OCI-LY7 (cell line): ENCODE measurements around the gene CDC42BPG. TPM values are rescaled to one million over a fixed set of nuclear protein-coding genes. Genes with fewer than 3 reads are reported as not detected.
"Not testable (repeated sequence)": the region's sequence is repeated elsewhere in the genome, so short reads cannot be mapped to it uniquely, and the experiment has no call there.

Experiments used
- BruUV-seq: library from RNA; stranded (reverse); fragments of 400-500 nt; replicated peaks from 2 replicates; lab custom pipeline; 2021; lab: Mats Ljungman, UMichigan
- CTCF ChIA-PET: fragments of 300-600 bp; sonication (Branson Sonifier 250); formaldehyde crosslinking; loops from one replicate; lab custom pipeline; 2022; ENCODE audit warnings: antibody characterized with exemption; ENCODE audit not compliant: unreplicated experiment; lab: Charles Lee
- POLR2A ChIA-PET: fragments of 300-600 bp; sonication (Branson Sonifier 250); formaldehyde crosslinking; loops from one replicate; lab custom pipeline; 2022; ENCODE audit warnings: antibody characterized with exemption; lab: Charles Lee
- DNase-seq: peaks from one replicate; pipeline ENCODE4 v3.0.0-alpha.2; 2015; ENCODE audit warnings: low spot score
- H2AFZ ChIP-seq: fragments of 200-600 bp; sonication (generic), shearing (Covaris generic); 2 replicates; pipeline ENCODE4 v1.6.1; 2014; ENCODE audit warnings: mild to moderate bottlenecking, antibody characterized with exemption, low read length, moderate library complexity
- H3K27ac ChIP-seq: fragments of 200-600 bp; sonication (generic); 2 replicates; pipeline ENCODE4 v1.5.1; 2014; ENCODE audit warnings: mixed run types, low read depth, mild to moderate bottlenecking, moderate library complexity, low read length, inconsistent platforms; ENCODE audit not compliant: poor library complexity, severe bottlenecking
- H3K36me3 ChIP-seq: fragments of 200-600 bp; sonication (generic); 2 replicates; pipeline ENCODE4 v1.6.1; 2014; ENCODE audit warnings: mild to moderate bottlenecking, antibody characterized with exemption, low read length, moderate library complexity, mixed read lengths; ENCODE audit not compliant: insufficient read depth
- H3K4me1 ChIP-seq: fragments of 200-600 bp; sonication (generic); 2 replicates; pipeline ENCODE4 v1.5.1; 2014; ENCODE audit warnings: mild to moderate bottlenecking, low read length; ENCODE audit not compliant: insufficient read depth, poor library complexity, severe bottlenecking
- H3K4me2 ChIP-seq: fragments of 200-600 bp; sonication (generic); 2 replicates; pipeline ENCODE4 v1.6.1; 2014; ENCODE audit warnings: mild to moderate bottlenecking, low read length
- H3K4me3 ChIP-seq: fragments of 200-600 bp; sonication (generic); 2 replicates; pipeline ENCODE4 v1.5.1; 2014; ENCODE audit warnings: mild to moderate bottlenecking, low read depth, low read length; ENCODE audit not compliant: poor library complexity, severe bottlenecking
- H3K79me2 ChIP-seq: fragments of 200-600 bp; sonication (generic); 2 replicates; pipeline ENCODE4 v1.6.1; 2016; ENCODE audit warnings: low read depth, mild to moderate bottlenecking, low read length, moderate library complexity, mixed read lengths; ENCODE audit not compliant: insufficient read depth
- H3K9me2 ChIP-seq: fragments of 200-600 bp; sonication (generic); 2 replicates; pipeline ENCODE4 v1.6.1; 2016; ENCODE audit warnings: mild to moderate bottlenecking, low read length, mixed read lengths; ENCODE audit not compliant: insufficient read depth
- H3K9me3 ChIP-seq: fragments of 200-600 bp; sonication (generic); 2 replicates; pipeline ENCODE4 v1.6.1; 2014; ENCODE audit warnings: mild to moderate bottlenecking, mixed run types, low read length, mixed read lengths
- H4K20me1 ChIP-seq: fragments of 200-600 bp; sonication (generic); 2 replicates; pipeline ENCODE4 v1.6.1; 2014; ENCODE audit warnings: mild to moderate bottlenecking, antibody characterized with exemption, low read length, moderate library complexity, mixed read lengths; ENCODE audit not compliant: insufficient read depth
- CTCF ChIP-seq: fragments of 200-600 bp; sonication (generic); conservative IDR thresholded peaks from 2 replicates; pipeline ENCODE4 v1.5.1; 2014; ENCODE audit warnings: mild to moderate bottlenecking, antibody characterized with exemption, low read length, moderate library complexity, mixed read lengths
- EZH2phosphoT487 ChIP-seq: fragments of 200-600 bp; sonication (generic); IDR thresholded peaks from 2 replicates; pipeline ENCODE4 v1.6.1; 2018; ENCODE audit warnings: low read depth, borderline replicate concordance, mild to moderate bottlenecking, mixed run types, antibody characterized with exemption, low read length, moderate library complexity, mixed read lengths
- intact Hi-C: fragments of 100-400 bp; cut with micrococcal nuclease; formaldehyde crosslinking; loops from one replicate; pipeline ENCODE4 v1.10.0; 2022; ENCODE audit not compliant: unreplicated experiment
- total RNA-seq, 2 experiments: library from RNA; depleted of rRNA in 1 of 2; stranded (reverse); fragments of >200 nt in 1 of 2; shearing (Covaris generic) in 1 of 2; gene quantifications; 2 replicates each; pipeline ENCODE4 v1.2.3, GENCODE V29; 2014 to 2022

CDC42BPG gene
- total RNA-seq, 2 experiments from 2014 or later: 3.5 to 4.9 TPM

GRCh38 chr11:64817476-64817875, 27.0 kb downstream of the CDC42BPG start:
- Histone ChIP-seq H4K20me1 (no peaks in the 10 kb centered on the region), H3K4me3 (no peak overlapping the region), H3K4me1 (peaks cover 26% of the 10 kb centered on the region), H3K9me2 (no peaks in the 10 kb centered on the region), H3K4me2 (no peak overlapping the region), H2AFZ (no peak overlapping the region), H3K79me2 (no peaks in the 10 kb centered on the region), H3K27ac (no peak overlapping the region), H3K36me3 (no peaks in the 10 kb centered on the region), H3K9me3 (no peaks in the 10 kb centered on the region)
- TF ChIP-seq EZH2phosphoT487: no peak
- TF ChIP-seq CTCF: no peak
- ChIA-PET POLR2A (interaction anchor here (0.8 kb wide), 1 partner anchor 31 kb away, joined by 4 read pairs; no protein-coding TSS in a partner anchor), CTCF (no interaction called here)
- BruUV-seq: no TSS peak
- intact Hi-C loops: no loop called here
- DNase-seq: no peak

- H3K9me2 ChIP-seq, CTCF ChIA-PET, H4K20me1 ChIP-seq, H3K36me3 ChIP-seq, H3K9me3 ChIP-seq, H3K79me2 ChIP-seq, BruUV-seq, DNase-seq, H3K4me3 ChIP-seq, intact Hi-C loops: not testable (repeated sequence)
- Histone ChIP-seq H3K4me2 (peak overlapping the region; percentile 29; the same call in 1 of the 2 replicates), H3K27ac (peak overlapping the region; percentile 66), H3K4me1 (peaks cover 32% of the 10 kb centered on the region), H2AFZ (peak overlapping the region; percentile 30; the same call in 1 of the 2 replicates)
- POLR2A ChIA-PET: interaction anchor here (0.7 to 0.9 kb wide), 3 partner anchors 7 to 388 kb away, joined by 3 to 5 read pairs (median 5); no protein-coding TSS in a partner anchor
Observed at GRCh38 chr11:64815433-64815832, 29.0 kb downstream of the CDC42BPG start.

- no TSS peak for BruUV-seq
- no peaks in the 10 kb centered on the region for H4K20me1 ChIP-seq
- no peaks in the 10 kb centered on the region for H3K9me2 ChIP-seq
- peak overlapping the region; percentile 65; the same call in 1 of the 2 replicates for H2AFZ ChIP-seq
- intact Hi-C loops: no loop called here
- H3K36me3 ChIP-seq: no peaks in the 10 kb centered on the region
- peaks cover under 1% of the 10 kb centered on the region; the same call in 1 of the 2 replicates for H3K79me2 ChIP-seq
- POLR2A ChIA-PET: interaction anchor here (0.6 to 0.9 kb wide), 2 partner anchors 8 to 205 kb away, joined by 3 read pairs; no protein-coding TSS in a partner anchor
- CTCF ChIA-PET: no interaction called here
- H3K9me3 ChIP-seq: no peaks in the 10 kb centered on the region
- H3K27ac ChIP-seq: peak overlapping the region; percentile 66
- TF ChIP-seq EZH2phosphoT487: no peak
- TF ChIP-seq CTCF: no peak
- peaks cover 32% of the 10 kb centered on the region for H3K4me1 ChIP-seq
- H3K4me2 ChIP-seq: peak overlapping the region; percentile 50
- peak; percentile 91 for DNase-seq
- H3K4me3 ChIP-seq: peak overlapping the region; percentile 8
Observed at GRCh38 chr11:64814712-64815187, 29.7 kb downstream of the CDC42BPG start.
